ENCODE data around the gene LYPLA2.
"Not testable (repeated sequence)": the region's sequence is repeated elsewhere in the genome, so short reads cannot be mapped to it uniquely, and the experiment has no call there.

The LYPLA2 gene

DNA sequence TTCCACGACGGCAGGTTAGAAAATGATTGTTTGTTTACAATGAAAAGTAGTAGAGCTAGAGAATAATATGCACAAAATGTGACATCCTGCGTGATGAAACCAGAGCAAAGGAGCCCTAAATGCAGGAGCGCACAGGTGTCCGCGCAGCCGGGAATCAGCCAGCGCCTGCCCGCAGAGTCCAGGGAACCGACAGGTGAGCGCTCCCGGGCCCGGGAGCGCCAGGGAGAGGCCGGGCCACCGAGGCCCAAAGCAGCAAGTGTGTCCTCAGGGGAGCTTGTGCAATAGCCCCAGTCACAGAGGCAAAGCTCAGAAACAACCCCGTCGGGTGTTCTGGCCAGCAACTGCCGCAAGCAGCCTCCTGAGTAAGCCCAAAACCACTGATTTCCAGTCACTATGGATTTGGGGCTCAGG lies 10.4 kb downstream of the LYPLA2 start:
- no peak for DNase-seq (ENCODE audit: low spot score)

DNA sequence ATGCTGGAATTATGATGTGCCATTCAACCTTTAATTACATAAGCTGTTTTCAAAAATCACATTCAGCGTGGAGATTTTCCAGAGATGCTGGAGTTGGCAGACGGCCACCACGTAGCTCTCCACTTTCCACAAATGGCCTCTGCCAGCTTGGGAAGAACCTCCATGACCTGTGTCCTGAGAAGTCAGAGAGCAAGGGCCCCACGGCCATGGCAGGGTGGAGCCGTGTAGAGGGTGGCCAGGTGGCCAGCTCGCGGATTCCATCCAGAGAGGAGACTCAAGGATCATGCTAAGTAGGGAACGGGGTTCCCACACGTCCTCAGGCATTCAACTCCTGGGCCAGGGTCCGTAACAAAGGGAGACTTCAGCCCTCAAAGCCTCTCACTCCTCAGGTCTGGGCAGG lies 10.9 kb downstream of the LYPLA2 start:
- no peak for DNase-seq (ENCODE audit: low spot score)

DNA sequence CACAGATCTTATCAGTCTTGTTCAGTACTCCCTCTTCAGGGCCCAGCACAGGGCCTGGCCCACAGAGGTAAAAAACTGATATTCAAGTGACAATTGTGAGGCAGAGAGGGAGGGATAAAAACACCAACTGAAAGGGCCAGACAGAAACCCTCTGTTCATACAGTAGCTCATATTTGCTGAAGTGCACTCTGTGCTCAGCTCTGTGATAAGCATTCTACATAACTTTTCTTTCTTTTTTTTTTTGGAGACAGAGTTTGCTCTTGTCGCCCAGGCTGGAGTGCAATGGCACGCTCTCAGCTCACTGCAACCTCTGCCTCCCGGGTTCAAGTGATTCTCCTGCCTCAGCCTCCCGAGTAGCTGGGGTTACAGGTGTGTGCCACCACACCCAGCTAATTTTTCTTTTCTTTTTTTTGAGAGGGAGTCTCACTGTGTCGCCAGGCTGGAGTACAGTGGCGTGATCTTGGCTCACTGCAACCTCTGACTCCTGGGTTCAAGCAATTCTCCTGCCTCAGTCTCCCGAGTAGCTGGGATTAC lies 11.9 kb downstream of the LYPLA2 start:
- DNase-seq (ENCODE audit: low spot score), result not testable (repeated sequence)

DNA sequence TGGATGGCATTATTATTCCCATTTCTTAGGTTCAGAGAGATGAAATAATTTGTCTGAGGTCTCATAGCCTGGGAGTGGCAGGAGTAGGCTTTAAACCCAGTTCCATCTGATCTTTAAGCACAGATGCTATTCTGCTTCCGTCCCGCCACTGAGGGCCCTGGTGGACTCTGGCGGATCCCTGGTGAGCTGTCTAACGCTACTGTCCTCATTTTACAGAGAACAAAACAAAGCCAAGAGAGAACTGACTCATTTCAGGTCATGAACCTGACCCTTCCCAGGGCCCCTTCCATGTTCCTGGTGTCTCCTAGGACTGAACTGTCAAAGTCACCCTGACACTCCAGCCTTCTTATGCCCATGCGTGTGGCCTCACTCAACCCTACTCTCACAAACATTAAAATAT lies 12.7 kb downstream of the LYPLA2 start:
- no peak for DNase-seq (ENCODE audit: low spot score)

DNA sequence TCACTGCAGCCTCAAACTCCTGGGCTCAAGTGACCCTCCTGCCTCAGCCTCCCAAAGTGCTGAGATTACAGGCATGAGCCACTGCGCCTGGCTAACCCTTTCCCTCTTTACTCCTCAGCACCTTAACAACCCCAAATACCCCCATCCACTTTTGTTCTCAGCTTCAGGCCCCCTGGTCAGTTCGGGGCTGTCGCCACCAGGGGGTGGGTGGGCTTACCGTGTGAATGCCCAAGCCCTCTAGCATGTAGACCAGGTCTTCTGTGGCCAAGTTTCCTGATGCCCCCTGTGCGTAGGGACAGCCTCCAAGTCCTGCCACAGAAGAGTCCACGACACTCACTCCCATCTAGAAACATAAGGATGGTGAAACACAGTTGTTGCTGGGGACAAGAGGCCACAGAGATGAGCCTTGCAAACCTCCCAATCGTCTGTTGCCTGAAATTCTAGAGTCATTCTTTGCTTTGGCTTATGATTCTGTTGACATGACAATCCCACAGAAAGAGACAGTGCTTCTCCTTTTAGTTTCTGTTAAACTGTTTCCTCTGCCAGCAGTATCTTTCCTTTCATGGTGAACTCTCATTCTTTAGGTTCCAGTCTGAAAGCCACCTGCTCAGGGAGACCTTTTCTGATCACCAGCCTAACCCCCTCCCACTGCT lies 13.4 kb downstream of the LYPLA2 start:
- no peak for DNase-seq (ENCODE audit: low spot score)

DNA sequence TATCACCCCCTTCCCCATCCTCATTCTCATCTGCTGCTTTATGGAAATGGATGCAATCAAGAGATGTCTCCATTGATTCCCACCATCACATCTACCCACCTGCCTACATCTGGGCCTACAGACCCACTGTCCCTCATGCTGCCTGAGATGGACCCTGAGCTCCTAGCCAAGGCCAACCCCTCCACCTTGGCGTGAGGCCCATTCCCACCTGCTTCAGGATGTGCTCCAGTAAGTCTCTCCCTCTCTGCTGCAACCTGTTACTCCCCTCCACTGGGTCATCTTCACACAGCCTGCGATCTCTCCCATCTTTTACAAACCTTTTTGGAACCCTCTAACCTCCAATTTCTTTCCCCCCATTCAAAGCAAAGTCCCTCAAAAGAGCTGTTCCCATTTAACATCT lies 14.1 kb downstream of the LYPLA2 start:
- DNase-seq (ENCODE audit: low spot score), result no peak

DNA sequence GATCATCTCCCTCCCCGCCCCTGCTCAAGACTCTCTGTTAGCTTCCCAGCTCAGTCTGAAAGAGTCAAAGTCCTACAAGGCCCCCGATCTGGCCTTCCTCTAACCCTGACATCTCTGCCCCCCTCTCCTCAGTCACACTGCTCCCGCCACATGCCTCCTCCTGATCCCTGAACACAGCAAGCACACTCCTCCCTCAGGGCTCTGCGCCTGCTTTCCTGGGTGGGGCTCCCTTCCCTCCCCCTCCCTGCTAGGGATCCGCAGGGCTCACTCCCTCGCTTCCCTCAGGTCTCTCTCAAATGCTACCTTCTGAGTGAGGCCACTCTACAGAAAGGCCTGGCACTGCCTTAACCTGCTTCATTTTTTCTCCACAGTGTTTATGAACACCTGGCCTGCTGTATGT lies 15.3 kb downstream of the LYPLA2 start:
- no peak for DNase-seq (ENCODE audit: low spot score)

DNA sequence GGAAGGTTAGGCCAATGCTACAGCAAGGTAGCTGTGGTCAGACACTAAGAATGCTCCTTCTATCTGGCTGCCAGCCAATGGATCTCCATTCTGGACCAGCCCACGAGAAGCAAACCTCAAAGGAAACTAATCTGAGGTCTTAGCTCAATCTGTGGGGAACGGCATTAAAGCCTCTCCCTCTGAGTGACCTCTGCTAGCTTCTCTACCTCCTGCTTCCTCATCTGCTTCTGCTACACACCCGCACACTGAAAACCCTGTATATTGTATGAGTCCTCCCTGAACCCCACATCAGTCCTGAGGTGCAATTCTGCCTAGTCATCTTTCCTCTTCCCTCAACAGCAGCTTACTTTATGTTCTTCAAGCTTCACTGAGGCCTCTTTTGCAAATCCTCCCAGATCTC lies 16.5 kb downstream of the LYPLA2 start:
- DNase-seq (ENCODE audit: low spot score), result no peak

DNA sequence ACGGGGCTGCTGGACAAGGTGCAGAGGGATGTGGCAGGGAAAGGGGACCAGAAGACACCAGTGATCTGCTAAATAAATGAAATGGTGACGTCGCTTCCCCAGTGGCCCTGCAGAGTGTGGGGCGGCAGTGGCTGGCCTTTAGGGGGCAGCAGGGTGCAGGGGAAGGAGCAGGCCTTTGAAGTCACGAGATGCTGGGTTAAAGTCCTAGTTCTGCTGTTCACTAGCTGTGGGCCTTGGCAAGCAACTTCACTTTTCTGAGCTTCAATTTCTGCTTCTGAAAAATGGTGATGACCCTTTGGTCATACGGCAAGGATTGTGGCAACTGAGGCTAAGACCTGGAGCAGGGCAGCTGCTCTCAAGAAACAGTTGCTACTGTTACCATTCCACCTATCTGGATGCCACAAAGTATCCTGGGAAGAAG lies 18.8 kb downstream of the LYPLA2 start:
- DNase-seq (ENCODE audit: low spot score), result peak; percentile 60

DNA sequence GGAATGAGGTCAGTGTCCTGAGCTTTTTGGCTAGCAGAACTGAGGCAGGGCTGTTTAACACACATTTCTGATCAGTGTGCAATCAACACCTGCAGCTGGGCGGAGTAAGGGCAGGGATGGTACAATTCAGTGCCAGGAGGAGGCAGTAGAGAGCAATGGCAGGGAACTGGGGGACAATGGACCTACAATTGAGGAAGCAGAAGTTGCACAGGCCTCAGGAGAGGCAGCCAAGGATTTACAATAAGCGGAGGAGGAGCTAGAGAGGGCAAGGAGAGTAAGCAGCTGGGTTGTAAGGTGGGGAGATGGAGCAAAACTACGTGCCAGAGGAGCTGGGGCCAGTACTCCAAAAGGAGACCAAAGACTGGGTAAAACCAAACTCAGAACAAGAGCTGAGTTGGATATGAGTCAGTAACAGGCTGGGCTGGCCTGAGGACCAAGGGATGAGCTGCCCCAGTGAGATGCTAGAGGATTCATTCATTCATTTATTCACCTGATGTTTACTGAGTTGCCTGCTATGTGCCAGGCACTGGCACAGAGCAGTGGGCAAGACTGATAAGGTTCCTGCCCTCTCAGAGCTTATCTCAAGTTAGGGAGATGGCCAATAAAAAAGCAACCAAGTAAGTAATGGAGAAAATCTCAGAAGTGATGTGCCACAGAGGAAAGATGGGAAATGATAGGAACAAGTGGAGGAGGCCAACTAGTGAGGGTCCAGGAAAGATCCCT lies 20.0 kb downstream of the LYPLA2 start:
- DNase-seq (ENCODE audit: low spot score), result peak; percentile 38

DNA sequence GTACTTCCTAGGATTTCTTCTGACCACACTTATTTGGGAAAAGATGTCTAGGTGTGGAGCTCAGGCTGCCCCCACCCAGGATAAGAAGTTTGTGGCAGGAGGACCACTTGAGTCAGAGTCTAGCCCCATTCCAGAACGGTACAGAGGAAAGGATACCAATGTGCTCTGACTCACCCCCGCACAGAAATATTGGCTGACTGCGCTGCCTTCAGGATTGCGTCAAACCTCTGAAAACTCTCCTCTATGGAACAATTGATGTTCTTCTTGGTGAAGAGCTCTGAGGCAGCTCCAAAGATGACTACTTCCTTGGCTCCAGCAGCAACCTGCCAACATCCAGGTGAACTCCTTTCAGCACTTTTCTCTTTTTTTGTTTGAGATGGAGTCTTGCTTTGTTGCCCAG lies 23.1 kb downstream of the LYPLA2 start:
- DNase-seq (ENCODE audit: low spot score), result no peak

DNA sequence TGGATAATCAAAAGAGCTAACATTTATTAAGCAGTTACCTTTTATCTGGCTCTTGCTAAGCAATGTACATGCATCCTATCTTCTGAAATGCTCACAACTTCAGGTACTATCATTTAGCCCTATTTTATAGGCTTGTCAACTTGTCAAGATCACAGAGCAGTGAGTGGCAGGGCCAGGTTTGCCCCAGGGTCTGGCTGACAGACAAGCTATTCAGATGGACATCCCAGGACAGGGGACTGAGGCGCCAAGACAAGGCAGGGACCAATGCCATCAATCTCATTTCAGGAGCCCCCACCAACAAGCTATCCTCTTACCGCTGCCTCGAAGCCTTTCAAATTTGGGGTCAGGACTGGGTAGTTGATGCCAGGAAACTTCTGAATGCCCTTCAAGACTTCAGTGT lies 25.4 kb downstream of the LYPLA2 start:
- DNase-seq (ENCODE audit: low spot score), result no peak

DNA sequence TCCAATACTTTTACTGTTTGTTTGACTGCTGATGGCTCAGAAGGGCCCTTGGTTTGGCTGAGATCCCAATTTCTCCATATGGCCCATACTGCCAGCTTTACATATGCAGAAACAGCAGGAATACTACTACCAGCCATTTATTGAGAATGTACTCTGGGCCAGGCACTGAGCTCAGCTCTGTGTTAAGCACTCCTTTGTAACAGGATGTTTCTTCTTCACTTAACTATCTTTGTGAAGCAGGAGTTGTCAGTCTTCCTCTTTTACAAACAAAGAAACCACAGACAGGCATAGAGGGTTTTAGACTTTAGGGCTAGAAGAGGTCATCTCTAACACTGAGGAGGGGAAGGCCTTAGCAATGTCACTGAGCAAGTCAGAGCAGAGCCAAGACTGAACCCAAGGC lies 26.0 kb downstream of the LYPLA2 start:
- no peak for DNase-seq (ENCODE audit: low spot score)

DNA sequence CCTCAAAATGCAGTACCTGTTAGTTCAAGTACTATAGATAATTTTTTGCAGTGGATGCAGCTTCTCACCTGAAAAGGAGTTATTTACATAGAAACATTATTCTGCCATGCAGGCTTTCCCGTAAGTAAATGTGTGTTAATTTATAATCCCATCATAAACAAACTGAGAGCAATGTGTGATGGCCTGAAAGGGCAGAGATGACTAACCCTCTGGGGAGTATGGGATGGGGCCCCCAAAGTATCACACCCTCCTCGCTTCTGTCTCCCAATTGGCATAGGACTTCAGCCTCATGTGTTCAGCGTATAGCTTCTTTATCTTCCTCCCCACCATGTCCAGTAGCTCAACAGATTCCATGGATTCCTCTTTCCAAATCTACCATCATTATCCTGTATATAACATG lies 26.7 kb downstream of the LYPLA2 start:
- no peak for DNase-seq (ENCODE audit: low spot score)

DNA sequence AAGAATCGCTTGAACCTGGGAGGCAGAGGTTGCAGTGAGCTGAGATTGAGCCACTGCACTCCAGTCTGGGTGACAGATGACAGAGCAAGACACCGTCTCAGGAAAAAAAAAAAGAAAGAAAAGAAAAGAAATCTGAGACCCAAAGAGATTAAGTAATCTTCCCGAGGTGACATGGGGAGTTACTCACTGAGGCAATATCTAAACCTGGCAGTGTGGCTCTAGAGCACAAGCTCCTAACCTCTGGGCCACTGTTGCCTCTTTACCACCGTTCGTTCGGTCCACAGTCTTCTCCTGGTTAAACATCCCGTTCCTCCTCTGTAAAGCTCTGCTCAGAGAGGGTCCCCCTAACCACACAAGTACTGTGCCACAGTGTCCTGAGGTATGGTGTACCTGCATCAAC lies 32.8 kb downstream of the LYPLA2 start:
- DNase-seq (ENCODE audit: low spot score), result no peak

DNA sequence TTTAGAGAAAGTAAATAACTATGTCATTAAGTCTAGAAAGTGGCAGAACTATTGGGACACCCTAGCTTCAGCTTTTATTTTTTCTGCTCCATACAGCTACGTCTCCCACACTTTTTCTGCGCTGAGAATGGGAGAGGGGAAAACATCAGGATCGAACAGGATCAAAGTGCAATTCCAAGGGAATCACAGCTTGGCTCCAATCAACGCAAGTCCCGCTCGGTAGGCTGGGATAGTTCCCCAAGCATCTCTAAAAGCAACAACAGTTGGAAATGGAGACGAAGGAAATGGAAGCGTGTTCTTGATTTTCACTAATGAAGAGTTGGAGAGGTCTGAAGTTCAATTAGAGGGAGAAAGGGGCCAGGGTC lies 33.7 kb downstream of the LYPLA2 start:
- no peak for DNase-seq (ENCODE audit: low spot score)

DNA sequence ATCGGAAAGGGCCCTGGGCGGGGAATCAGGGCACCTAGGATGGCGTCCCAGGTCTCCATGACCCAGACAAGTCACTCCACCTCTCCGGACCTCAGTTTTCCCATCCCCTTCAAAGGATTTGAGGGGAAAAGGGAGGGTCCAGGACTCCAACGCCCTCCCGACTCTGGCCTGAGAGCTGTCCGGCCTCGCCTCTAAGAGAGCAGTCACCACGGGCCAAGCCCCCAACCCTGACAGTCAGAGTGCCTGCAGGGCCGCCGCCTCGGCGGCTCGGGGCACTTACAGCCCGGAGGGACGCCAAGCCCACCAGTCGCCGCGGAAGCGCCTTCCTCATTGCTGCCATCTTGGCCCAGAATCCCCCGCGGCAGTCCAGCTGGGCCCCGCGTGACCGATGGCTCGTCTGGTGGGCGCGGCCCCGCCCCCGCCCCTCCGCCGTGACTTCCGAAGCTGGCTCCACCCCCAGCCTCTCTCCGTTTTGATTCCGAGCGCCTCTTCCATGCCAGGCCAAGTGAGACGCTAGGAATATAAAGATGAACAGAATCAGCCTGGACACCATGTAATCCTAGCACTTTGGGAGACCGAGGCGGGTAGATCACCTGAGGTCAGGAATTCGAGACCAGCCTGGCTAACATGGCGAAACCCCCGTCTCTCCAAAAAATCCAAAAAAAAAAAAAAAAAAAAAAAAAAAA lies 34.3 kb downstream of the LYPLA2 start, which contains the start of gene HMGCL:
Gene HMGCL (minus strand): TSS at position 354 of the 686 bp plus-strand sequence. CDS start 14 bp downstream, at position 340.
- DNase-seq (ENCODE audit: low spot score), result peak; percentile 90

DNA sequence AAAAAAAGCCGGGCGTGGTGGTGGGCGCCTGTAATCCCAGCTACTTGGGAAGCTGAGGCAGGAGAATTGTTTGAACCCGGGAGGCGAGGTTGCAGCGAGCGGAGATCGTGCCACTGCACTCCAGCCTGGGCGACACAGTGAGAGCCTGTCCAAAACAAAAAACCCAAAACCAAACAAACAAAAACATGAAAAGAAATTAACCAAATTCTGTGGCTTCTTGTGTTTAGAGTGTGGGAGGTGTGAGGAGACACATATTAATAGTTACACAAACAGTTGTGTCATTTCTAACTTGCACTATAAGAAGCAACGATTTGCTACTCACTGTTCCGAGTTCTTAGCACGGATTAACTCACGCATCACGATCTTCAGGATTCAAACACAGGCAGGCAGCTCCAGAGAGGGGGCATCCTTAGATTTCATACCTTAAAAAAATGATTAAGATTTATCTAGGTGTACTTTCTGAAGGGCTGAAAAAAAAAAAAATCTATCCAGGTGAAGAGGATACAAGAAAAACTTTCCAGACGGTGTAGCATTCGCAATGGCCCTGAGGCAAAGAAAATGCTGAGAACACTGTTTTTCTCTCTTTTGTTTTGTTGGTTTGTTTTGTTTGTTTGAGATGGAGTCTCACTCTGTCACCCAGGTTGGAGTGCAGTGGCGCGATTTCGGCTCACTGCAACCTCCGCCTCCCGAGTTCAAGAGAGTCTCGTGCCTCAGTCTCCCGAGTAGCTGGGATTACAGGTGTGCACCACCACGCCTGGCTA lies 35.0 kb downstream of the LYPLA2 start:
- peak; percentile 24 for DNase-seq (ENCODE audit: low spot score)

DNA sequence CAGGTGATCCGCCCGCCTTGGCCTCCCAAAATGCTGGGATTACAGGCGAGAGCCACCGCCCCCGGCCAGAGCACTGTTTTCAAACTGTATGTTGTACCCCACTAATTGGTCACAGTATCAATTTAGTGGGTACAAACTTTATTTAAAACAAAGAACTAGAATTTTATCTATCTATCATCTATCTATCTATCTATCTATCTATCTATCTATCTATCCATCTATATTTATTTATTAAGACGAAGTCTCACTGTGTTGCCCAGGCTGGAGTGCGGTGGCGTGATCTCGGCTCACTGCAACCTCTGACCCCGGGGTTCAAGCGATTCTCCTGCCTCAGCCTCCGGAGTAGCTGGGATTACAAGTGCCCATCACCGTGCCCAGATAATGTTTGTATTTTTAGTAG lies 35.6 kb downstream of the LYPLA2 start:
- DNase-seq (ENCODE audit: low spot score), result not testable (repeated sequence)

DNA sequence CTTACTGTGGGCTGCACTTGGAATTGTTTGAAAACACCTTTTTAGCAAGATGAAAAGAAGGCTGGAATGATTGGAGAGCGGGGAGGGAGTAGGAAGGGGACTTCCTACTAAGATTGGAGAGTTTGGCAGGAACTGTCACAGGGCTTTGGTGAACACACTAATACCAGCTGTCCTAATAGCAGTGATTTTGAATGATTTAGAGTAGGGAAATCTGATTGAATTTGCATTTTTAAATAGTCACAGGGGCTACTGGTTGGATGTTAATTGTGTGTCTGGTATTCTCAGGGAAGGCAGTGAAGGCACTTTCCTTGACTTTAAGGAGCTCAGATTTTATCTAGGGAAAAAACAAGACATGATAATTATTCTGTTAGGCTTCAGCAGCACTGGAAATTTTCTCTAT lies 36.8 kb downstream of the LYPLA2 start:
- no peak for DNase-seq (ENCODE audit: low spot score)

DNA sequence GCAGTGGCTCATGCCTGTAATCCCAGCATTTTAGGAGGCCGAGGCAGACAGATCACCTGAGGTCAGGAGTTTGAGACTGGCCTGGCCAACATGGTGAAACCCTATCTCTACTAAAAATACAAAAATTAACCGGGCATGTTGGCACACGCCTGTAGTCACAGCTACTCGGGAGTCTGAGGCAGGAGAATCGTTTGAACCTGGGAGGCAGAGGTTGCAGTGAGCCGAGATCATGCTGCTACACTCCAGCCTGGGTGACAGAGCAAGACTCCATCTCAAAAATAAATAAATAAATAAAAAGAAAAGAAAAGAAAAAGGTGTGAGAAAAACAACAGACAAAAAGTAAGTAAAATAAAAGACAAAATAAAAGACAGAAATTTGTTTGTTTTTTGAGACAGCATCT lies 43.2 kb downstream of the LYPLA2 start:
- DNase-seq (ENCODE audit: low spot score), result not testable (repeated sequence)

DNA sequence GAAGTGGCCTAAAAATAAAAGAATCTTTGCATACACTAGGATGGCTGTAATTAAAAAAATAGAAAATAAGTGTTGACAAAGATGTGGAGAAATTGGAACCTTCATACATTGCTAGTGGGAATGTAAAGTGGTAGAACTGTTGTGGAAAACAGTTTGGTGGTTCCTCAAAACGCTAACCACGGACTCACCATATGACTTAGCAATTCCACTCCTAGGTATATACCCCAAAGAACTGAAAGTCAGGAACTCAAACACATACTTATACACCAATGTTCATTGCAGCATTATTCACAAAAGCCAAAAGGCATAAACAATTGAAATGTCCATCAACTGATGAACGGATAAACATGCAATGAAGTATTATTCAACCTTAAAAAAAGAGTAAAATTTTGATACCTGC lies 45.1 kb downstream of the LYPLA2 start:
- no peak for DNase-seq (ENCODE audit: low spot score)

Measured in cerebellar cortex (tissue), 1 donor.